ENCODE measurements around the gene MTCL1.

GRCh38 chr18:8806798-8807487 lies 101.6 kb downstream of the MTCL1 start:
- no peak for TF ChIP-seq CTCF (IDR thresholded peaks at IDR 0.05; ENCODE audit: poor library complexity)
- no peak for TF ChIP-seq EZH2 (IDR thresholded peaks at IDR 0.05; ENCODE audit: borderline replicate concordance)

All from hepatocyte (in vitro differentiated cells).